ENCODE measurements around the gene HHIP. TPM values are rescaled to one million over a fixed set of nuclear protein-coding genes. Genes with fewer than 3 reads are reported as not detected.

Gene HHIP
- total and polyA plus RNA-seq, 4 donors: 3.3 to 14.0 (median 6.6) TPM

DNA sequence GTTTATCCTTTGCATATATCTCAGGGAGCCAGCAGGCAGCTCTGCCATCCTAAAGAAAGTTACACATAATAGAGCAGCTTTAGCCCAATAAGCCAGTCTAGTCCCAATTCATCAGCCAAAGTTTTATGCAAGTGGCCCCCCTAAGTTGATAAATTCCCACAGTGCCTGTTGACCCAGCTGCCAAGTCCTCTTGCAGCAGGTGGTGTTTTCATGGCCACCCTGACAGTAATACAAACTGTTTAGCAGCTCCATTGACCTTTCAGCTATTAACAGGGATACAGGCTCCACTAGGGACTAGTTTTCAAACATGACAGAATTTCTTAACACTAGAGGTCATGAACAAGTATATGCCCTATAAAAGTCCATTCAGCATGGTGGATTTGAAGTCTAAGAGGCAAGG lies 77.5 kb downstream of the HHIP start:
- H3K27ac ChIP-seq (ENCODE audit: low read depth in 1 of 2, low read length in 2 of 2): no peak overlapping the region
- no peaks in the 10 kb centered on the region for H3K4me1 ChIP-seq (ENCODE audit: control insufficient read depth in 4 of 4, insufficient read depth in 4 of 4, low read length in 3 of 4)
- TF ChIP-seq, protein P1, sequence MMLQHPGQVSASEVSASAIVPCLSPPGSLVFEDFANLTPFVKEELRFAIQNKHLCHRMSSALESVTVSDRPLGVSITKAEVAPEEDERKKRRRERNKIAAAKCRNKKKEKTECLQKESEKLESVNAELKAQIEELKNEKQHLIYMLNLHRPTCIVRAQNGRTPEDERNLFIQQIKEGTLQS (IDR thresholded peaks at IDR 0.05): no peak
- TF ChIP-seq TAF1 (conservative IDR thresholded peaks at IDR 0.05) (no peak), EGR1 (IDR thresholded peaks at IDR 0.05; ENCODE audit: low read depth in 2 of 2) (no peak)
- no peaks in the 10 kb centered on the region for H3K27me3 ChIP-seq (ENCODE audit: control insufficient read depth in 4 of 4, insufficient read depth in 4 of 4, low read length in 3 of 4)
- H3K9me3 ChIP-seq (ENCODE audit: control insufficient read depth in 4 of 4, low read length in 3 of 4): no peaks in the 10 kb centered on the region
- no peak for DNase-seq (ENCODE audit: low spot score)
- H3K4me3 ChIP-seq (ENCODE audit: low read depth in 1 of 3, low read length in 3 of 3): no peak overlapping the region
- no peak overlapping the region for H3K9ac ChIP-seq (ENCODE audit: low read depth in 1 of 2, low read length in 2 of 2)
- no peaks in the 10 kb centered on the region for H3K36me3 ChIP-seq (ENCODE audit: control insufficient read depth in 4 of 4, insufficient read depth in 3 of 4, low read depth in 1 of 4, low read length in 3 of 4)

DNA sequence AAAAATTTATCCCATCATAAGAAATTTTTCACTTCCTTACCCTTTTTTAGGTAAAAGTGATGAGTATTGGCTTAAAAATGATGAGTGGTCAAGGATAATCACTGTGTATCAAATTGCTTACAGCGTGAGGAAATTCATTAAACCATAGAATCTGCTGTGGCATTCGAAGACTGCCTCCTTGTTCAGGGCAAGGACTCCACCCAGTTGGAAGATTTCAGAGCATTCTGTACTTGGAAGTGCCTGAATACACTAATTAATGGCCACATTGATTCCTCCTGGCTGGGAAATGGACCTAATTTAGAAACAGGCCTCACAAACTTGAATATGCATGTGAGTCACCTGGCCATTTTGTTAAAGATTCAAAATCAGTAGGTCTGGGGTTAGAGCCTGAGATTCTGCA lies 83.2 kb downstream of the HHIP start:
- Histone ChIP-seq H3K4me1 (ENCODE audit: control insufficient read depth in 4 of 4, insufficient read depth in 4 of 4, low read length in 3 of 4) (no peaks in the 10 kb centered on the region), H3K36me3 (ENCODE audit: control insufficient read depth in 4 of 4, insufficient read depth in 3 of 4, low read depth in 1 of 4, low read length in 3 of 4) (no peaks in the 10 kb centered on the region), H3K9me3 (ENCODE audit: control insufficient read depth in 4 of 4, low read length in 3 of 4) (no peaks in the 10 kb centered on the region), H3K4me3 (ENCODE audit: low read depth in 1 of 3, low read length in 3 of 3) (no peak overlapping the region), H3K27me3 (ENCODE audit: control insufficient read depth in 4 of 4, insufficient read depth in 4 of 4, low read length in 3 of 4) (no peaks in the 10 kb centered on the region), H3K27ac (ENCODE audit: low read depth in 1 of 2, low read length in 2 of 2) (no peak overlapping the region), H3K9ac (ENCODE audit: low read depth in 1 of 2, low read length in 2 of 2) (no peak overlapping the region)
- no peak for DNase-seq (ENCODE audit: low spot score)
- WGBS: 88% methylated on average over 2 of the region's 2 CpGs
- TF ChIP-seq FOXA2 (IDR thresholded peaks at IDR 0.05) (no peak), RXRA (IDR thresholded peaks at IDR 0.05) (no peak)

DNA sequence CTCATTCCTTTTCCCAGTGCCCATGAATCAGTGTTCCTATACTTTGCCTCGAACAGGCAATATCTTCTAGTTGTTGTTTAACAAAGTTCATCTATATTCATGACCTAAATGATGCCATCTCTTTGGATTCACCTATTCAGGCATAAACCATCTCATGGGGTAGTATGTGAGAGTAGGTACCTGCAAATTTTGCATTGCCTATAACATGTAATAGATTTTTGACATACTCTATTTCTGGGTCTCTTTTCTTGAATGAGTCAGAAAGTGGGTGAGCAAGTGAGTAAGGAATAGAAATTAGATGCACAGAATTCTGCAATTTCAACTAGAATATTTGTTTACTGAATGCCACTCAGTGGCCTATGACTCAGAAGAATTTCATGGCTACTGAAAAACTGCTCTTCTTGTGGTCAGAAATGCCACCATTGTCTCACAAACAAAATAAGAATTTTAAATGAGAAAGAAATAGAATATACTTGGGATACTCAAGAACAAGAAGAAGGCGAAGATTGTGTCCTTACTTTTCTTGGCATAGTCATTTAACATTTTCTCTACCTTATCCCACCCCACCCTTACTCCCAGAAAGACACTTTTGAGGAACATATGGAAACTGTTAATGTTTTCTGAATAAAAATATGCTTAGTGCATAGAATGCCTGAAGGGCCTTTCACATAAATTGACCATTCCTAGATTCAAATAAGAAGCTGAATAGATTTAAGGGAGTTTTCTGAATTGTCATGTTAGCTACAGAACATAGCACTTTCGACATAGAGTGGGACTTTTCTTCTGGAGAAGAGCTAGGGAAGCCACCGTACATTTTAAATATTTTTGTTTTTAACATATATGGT lies 86.8 kb downstream of the HHIP start:
- H3K4me3 ChIP-seq (ENCODE audit: low read depth in 1 of 3, low read length in 3 of 3): no peak overlapping the region
- no peaks in the 10 kb centered on the region for H3K27me3 ChIP-seq (ENCODE audit: control insufficient read depth in 4 of 4, insufficient read depth in 4 of 4, low read length in 3 of 4)
- no peaks in the 10 kb centered on the region for H3K36me3 ChIP-seq (ENCODE audit: control insufficient read depth in 4 of 4, insufficient read depth in 3 of 4, low read depth in 1 of 4, low read length in 3 of 4)
- 71% methylated on average over 4 of the region's 4 CpGs for WGBS
- H3K9me3 ChIP-seq (ENCODE audit: control insufficient read depth in 4 of 4, low read length in 3 of 4): no peaks in the 10 kb centered on the region
- TF ChIP-seq, protein P1 (IDR thresholded peaks at IDR 0.05): no peak
- TF ChIP-seq, protein P2, sequence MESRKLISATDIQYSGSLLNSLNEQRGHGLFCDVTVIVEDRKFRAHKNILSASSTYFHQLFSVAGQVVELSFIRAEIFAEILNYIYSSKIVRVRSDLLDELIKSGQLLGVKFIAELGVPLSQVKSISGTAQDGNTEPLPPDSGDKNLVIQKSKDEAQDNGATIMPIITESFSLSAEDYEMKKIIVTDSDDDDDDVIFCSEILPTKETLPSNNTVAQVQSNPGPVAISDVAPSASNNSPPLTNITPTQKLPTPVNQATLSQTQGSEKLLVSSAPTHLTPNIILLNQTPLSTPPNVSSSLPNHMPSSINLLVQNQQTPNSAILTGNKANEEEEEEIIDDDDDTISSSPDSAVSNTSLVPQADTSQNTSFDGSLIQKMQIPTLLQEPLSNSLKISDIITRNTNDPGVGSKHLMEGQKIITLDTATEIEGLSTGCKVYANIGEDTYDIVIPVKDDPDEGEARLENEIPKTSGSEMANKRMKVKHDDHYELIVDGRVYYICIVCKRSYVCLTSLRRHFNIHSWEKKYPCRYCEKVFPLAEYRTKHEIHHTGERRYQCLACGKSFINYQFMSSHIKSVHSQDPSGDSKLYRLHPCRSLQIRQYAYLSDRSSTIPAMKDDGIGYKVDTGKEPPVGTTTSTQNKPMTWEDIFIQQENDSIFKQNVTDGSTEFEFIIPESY (IDR thresholded peaks at IDR 0.05): no peak
- no peaks in the 10 kb centered on the region for H3K4me1 ChIP-seq (ENCODE audit: control insufficient read depth in 4 of 4, insufficient read depth in 4 of 4, low read length in 3 of 4)
- no peak overlapping the region for H3K9ac ChIP-seq (ENCODE audit: low read depth in 1 of 2, low read length in 2 of 2)
- H3K27ac ChIP-seq (ENCODE audit: low read depth in 1 of 2, low read length in 2 of 2): no peak overlapping the region
- DNase-seq (ENCODE audit: low spot score): no peak

DNA sequence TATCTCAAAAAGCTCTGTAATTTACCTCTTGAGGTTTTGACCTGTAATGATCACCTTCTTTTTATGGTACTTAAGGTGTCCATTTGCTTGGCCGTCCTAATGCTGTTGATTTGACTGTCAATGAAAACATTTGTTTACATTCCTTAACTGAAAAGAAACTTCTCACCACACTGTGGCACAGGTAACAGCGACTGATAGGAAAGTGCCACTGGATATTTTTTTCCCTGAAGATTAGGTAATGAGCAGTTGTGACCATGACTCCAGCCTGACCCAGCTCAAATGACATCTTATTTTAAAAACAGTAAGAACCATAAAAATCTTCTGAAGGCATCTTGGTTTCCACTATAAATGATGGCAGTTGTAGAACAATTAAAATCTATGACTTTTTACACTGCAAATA lies 87.6 kb downstream of the HHIP start:
- Histone ChIP-seq H3K9ac (ENCODE audit: low read depth in 1 of 2, low read length in 2 of 2) (no peak overlapping the region), H3K27ac (ENCODE audit: low read depth in 1 of 2, low read length in 2 of 2) (no peak overlapping the region), H3K4me1 (ENCODE audit: control insufficient read depth in 4 of 4, insufficient read depth in 4 of 4, low read length in 3 of 4) (no peaks in the 10 kb centered on the region), H3K4me3 (ENCODE audit: low read depth in 1 of 3, low read length in 3 of 3) (no peak overlapping the region), H3K36me3 (ENCODE audit: control insufficient read depth in 4 of 4, insufficient read depth in 3 of 4, low read depth in 1 of 4, low read length in 3 of 4) (no peaks in the 10 kb centered on the region), H3K27me3 (ENCODE audit: control insufficient read depth in 4 of 4, insufficient read depth in 4 of 4, low read length in 3 of 4) (no peaks in the 10 kb centered on the region), H3K9me3 (ENCODE audit: control insufficient read depth in 4 of 4, low read length in 3 of 4) (no peaks in the 10 kb centered on the region)
- 57% methylated on average over 2 of the region's 2 CpGs for WGBS
- DNase-seq (ENCODE audit: low spot score): no peak
- TF ChIP-seq, protein P3, sequence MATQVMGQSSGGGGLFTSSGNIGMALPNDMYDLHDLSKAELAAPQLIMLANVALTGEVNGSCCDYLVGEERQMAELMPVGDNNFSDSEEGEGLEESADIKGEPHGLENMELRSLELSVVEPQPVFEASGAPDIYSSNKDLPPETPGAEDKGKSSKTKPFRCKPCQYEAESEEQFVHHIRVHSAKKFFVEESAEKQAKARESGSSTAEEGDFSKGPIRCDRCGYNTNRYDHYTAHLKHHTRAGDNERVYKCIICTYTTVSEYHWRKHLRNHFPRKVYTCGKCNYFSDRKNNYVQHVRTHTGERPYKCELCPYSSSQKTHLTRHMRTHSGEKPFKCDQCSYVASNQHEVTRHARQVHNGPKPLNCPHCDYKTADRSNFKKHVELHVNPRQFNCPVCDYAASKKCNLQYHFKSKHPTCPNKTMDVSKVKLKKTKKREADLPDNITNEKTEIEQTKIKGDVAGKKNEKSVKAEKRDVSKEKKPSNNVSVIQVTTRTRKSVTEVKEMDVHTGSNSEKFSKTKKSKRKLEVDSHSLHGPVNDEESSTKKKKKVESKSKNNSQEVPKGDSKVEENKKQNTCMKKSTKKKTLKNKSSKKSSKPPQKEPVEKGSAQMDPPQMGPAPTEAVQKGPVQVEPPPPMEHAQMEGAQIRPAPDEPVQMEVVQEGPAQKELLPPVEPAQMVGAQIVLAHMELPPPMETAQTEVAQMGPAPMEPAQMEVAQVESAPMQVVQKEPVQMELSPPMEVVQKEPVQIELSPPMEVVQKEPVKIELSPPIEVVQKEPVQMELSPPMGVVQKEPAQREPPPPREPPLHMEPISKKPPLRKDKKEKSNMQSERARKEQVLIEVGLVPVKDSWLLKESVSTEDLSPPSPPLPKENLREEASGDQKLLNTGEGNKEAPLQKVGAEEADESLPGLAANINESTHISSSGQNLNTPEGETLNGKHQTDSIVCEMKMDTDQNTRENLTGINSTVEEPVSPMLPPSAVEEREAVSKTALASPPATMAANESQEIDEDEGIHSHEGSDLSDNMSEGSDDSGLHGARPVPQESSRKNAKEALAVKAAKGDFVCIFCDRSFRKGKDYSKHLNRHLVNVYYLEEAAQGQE (IDR thresholded peaks at IDR 0.05): no peak
- TF ChIP-seq RAD21 (IDR thresholded peaks at IDR 0.05) (no peak), NR2F2 (IDR thresholded peaks at IDR 0.05) (no peak), TAF1 (conservative IDR thresholded peaks at IDR 0.05) (no peak), JUND (IDR thresholded peaks at IDR 0.05) (no peak), HNF4G (IDR thresholded peaks at IDR 0.05) (no peak), FOXA1 (IDR thresholded peaks at IDR 0.05) (no peak), SP1 (IDR thresholded peaks at IDR 0.05) (no peak), YY1 (IDR thresholded peaks at IDR 0.05) (no peak), FOXA2 (IDR thresholded peaks at IDR 0.05) (no peak), EGR1 (IDR thresholded peaks at IDR 0.05; ENCODE audit: low read depth in 2 of 2) (no peak)
- TF ChIP-seq, protein P1 (IDR thresholded peaks at IDR 0.05): no peak
